ENCODE data around the gene C22orf31. TPM values are rescaled to one million over a fixed set of nuclear protein-coding genes. Genes with fewer than 3 reads are reported as not detected.

The C22orf31 gene
- polyA plus RNA-seq, 3 donors, result not detected

GRCh38 chr22:29032584-29032983 is 29.0 kb downstream of the C22orf31 start:
- H4K20me1 ChIP-seq (ENCODE audit: insufficient read depth, low read length), result no peaks in the 10 kb centered on the region
- H2AFZ ChIP-seq (ENCODE audit: insufficient read depth, low read depth, low read length, poor library complexity, severe bottlenecking), result no peak overlapping the region
- no peak for TF ChIP-seq CTCF (IDR thresholded peaks at IDR 0.05)
- Mint-ChIP-seq H3K4me3 (no peak overlapping the region), H3K27me3 (ENCODE audit: low read depth in 3 of 3) (peaks cover 36 to 47% (median 46%) of the 10 kb centered on the region in 3 donors), H3K36me3 (peaks cover 0 to 11% of the 10 kb centered on the region in 2 donors), H3K4me1 (peaks cover 15% of the 10 kb centered on the region), H3K9me3 (peaks cover 0 to 9% (median 0%) of the 10 kb centered on the region in 7 donors), H3K27ac (no peak overlapping the region)
- no peak overlapping the region for H3K27ac ChIP-seq (ENCODE audit: low read depth in 1 of 2, low read length in 2 of 2)
- no peak overlapping the region for H3K9ac ChIP-seq (ENCODE audit: insufficient read depth, low read length, poor library complexity, severe bottlenecking)
- DNase-seq, result no peak
- 94% methylated on average over 2 of the region's 2 CpGs for WGBS (ENCODE audit: insufficient coverage)
- H3K27me3 ChIP-seq (ENCODE audit: control insufficient read depth in 2 of 2, insufficient read depth in 2 of 2, low read length in 2 of 2), result peaks cover 30 to 37% of the 10 kb centered on the region in 2 donors
- H3K79me2 ChIP-seq (ENCODE audit: insufficient read depth, low read length), result no peaks in the 10 kb centered on the region
- H3K9me3 ChIP-seq (replicated peaks in 1 of 2; ENCODE audit: control insufficient read depth in 1 of 2, insufficient read depth in 1 of 2, low read length in 2 of 2), result peaks cover 0 to 7% of the 10 kb centered on the region in 2 donors
- peaks cover 7 to 9% of the 10 kb centered on the region in 2 donors for H3K4me1 ChIP-seq (ENCODE audit: control insufficient read depth in 1 of 2, insufficient read depth in 2 of 2, low read length in 2 of 2)
- H3K4me3 ChIP-seq (replicated peaks in 1 of 3; ENCODE audit: low read depth in 2 of 3, low read length in 3 of 3), result no peak overlapping the region
- no peak overlapping the region for H3K4me2 ChIP-seq (replicated peaks; ENCODE audit: extremely low read depth, low read length, poor library complexity, severe bottlenecking)
- intact Hi-C loops (cut with micrococcal nuclease), result no loop called here
- H3K36me3 ChIP-seq (replicated peaks in 1 of 2; ENCODE audit: control insufficient read depth in 1 of 2, insufficient read depth in 2 of 2, low read length in 2 of 2), result no peaks in the 10 kb centered on the region

GRCh38 chr22:29032014-29032475 is 29.6 kb downstream of the C22orf31 start:
- Mint-ChIP-seq H3K9me3 (peaks cover 0 to 9% (median 0%) of the 10 kb centered on the region in 7 donors), H3K4me3 (peak overlapping the region in 1 of 2 donors; percentile 35), H3K27me3 (ENCODE audit: low read depth in 3 of 3) (peaks cover 36 to 49% (median 47%) of the 10 kb centered on the region in 3 donors), H3K27ac (no peak overlapping the region), H3K36me3 (peaks cover 0 to 11% of the 10 kb centered on the region in 2 donors), H3K4me1 (peaks cover 15% of the 10 kb centered on the region)
- H3K27me3 ChIP-seq (ENCODE audit: control insufficient read depth in 2 of 2, insufficient read depth in 2 of 2, low read length in 2 of 2), result peaks cover 30 to 37% of the 10 kb centered on the region in 2 donors
- no peak overlapping the region for H2AFZ ChIP-seq (ENCODE audit: insufficient read depth, low read depth, low read length, poor library complexity, severe bottlenecking)
- no peak overlapping the region for H3K27ac ChIP-seq (ENCODE audit: low read depth in 1 of 2, low read length in 2 of 2)
- intact Hi-C loops (cut with micrococcal nuclease), result no loop called here
- H4K20me1 ChIP-seq (ENCODE audit: insufficient read depth, low read length), result no peaks in the 10 kb centered on the region
- H3K4me2 ChIP-seq (replicated peaks; ENCODE audit: extremely low read depth, low read length, poor library complexity, severe bottlenecking), result no peak overlapping the region
- no peak overlapping the region for H3K9ac ChIP-seq (ENCODE audit: insufficient read depth, low read length, poor library complexity, severe bottlenecking)
- H3K4me1 ChIP-seq (ENCODE audit: control insufficient read depth in 1 of 2, insufficient read depth in 2 of 2, low read length in 2 of 2), result peaks cover 7 to 9% of the 10 kb centered on the region in 2 donors
- no peaks in the 10 kb centered on the region for H3K79me2 ChIP-seq (ENCODE audit: insufficient read depth, low read length)
- H3K9me3 ChIP-seq (replicated peaks in 1 of 2; ENCODE audit: control insufficient read depth in 1 of 2, insufficient read depth in 1 of 2, low read length in 2 of 2), result peaks cover 0 to 7% of the 10 kb centered on the region in 2 donors
- 93% methylated on average over 8 of the region's 8 CpGs for WGBS (ENCODE audit: insufficient coverage)
- no peak for DNase-seq
- no peak overlapping the region for H3K4me3 ChIP-seq (replicated peaks in 1 of 3; ENCODE audit: low read depth in 2 of 3, low read length in 3 of 3)
- no peak for TF ChIP-seq CTCF (IDR thresholded peaks at IDR 0.05)
- H3K36me3 ChIP-seq (replicated peaks in 1 of 2; ENCODE audit: control insufficient read depth in 1 of 2, insufficient read depth in 2 of 2, low read length in 2 of 2), result no peaks in the 10 kb centered on the region

Data from CD14-positive monocyte (primary cell).